Activated CD8-positive, alpha-beta memory T cell treated with anti-CD3 and anti-CD28 coated beads, Interleukin-2, amount 10 ng/mL, durations not matched to agents 7 days and 5 days (primary cell): Measurements from ENCODE around the gene SLC12A8. TPM values are rescaled to one million over a fixed set of nuclear protein-coding genes. Genes with fewer than 3 reads are reported as not detected.

Experiments
- ATAC-seq: fragments of 150-1000 bp; cut with Tn5 transposase; one replicate; pipeline ENCODE4 v1.10.0; 2021; ENCODE audit warnings: moderate library complexity
- CTCF ChIA-PET: fragments of 350-600 bp; sonication (Branson Sonifier 250); formaldehyde crosslinking; loops from one replicate; lab custom pipeline; 2021; ENCODE audit warnings: antibody characterized with exemption; lab: Charles Lee
- DNase-seq: peaks from one replicate; pipeline ENCODE4 v3.0.0-alpha.2; 2020
- H3K27ac Mint-ChIP-seq: one replicate; pipeline ENCODE4 v1.8.0; 2021; ENCODE audit warnings: mild to moderate bottlenecking, mixed read lengths
- H3K27me3 Mint-ChIP-seq: one replicate; pipeline ENCODE4 v1.8.0; 2021; ENCODE audit warnings: mixed read lengths
- H3K36me3 Mint-ChIP-seq: one replicate; pipeline ENCODE4 v1.8.0; 2021; ENCODE audit warnings: mild to moderate bottlenecking, mixed read lengths
- H3K4me1 Mint-ChIP-seq: one replicate; pipeline ENCODE4 v1.8.0; 2021; ENCODE audit warnings: mixed read lengths
- H3K4me3 Mint-ChIP-seq: one replicate; pipeline ENCODE4 v1.8.0; 2021; ENCODE audit warnings: mild to moderate bottlenecking, moderate library complexity, mixed read lengths
- H3K9me3 Mint-ChIP-seq: one replicate; pipeline ENCODE4 v1.8.0; 2022; ENCODE audit warnings: low read depth, mixed read lengths
- microRNA-seq: library from miRNA; unstranded; fragments of <30 nt; microRNA quantifications from one replicate; pipeline ENCODE4 v1.2.0, GENCODE V29; 2022
- total RNA-seq, 2 experiments: library from RNA; stranded (reverse); gene quantifications; one replicate each; pipeline ENCODE4 v1.2.3, GENCODE V29; 2021

The SLC12A8 gene
- total RNA-seq, 2 experiments from 2014 or later, result 1.3 to 4.3 TPM

DNA sequence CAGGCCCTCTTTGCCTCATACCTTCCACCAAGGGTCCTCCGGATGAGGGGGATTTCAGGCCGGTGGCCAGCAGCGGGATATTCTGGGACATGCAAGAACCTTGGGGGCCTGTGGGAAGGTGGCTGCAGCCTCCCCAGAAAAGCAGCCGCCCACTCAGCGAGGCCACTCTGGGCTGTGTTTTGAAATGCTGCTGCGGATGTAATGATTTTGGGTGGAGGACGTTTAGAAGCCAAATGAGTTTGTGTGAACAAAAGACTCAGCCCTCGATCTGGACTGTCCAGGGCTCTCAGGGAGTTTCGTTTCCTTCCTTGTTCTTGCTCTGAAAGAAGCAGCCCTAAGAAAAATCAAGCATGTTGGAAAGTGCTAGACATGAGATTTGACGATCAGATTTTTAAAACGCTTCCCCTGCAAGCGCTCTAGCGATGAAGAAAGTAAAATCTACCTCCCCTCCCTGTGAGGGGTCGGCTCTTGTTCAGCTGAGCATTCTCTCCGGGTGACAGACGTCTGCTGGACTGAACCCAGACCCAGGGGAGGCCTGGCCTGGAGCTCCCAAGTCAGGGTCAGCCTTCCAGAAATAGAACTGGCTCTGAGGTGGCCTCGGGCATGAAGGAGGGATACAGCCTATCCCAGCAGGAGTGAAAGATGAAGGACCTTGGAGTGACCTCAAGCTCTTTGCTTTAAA is 169.7 kb downstream of the SLC12A8 start:
- Mint-ChIP-seq H3K4me3 (no peak overlapping the region), H3K4me1 (peaks cover 5% of the 10 kb centered on the region), H3K36me3 (peaks cover 46% of the 10 kb centered on the region), H3K9me3 (peaks cover 7% of the 10 kb centered on the region), H3K27me3 (peaks cover 2% of the 10 kb centered on the region), H3K27ac (no peak overlapping the region)
- DNase-seq, result no peak
- no peak for ATAC-seq
- CTCF ChIA-PET, result no interaction called here

DNA sequence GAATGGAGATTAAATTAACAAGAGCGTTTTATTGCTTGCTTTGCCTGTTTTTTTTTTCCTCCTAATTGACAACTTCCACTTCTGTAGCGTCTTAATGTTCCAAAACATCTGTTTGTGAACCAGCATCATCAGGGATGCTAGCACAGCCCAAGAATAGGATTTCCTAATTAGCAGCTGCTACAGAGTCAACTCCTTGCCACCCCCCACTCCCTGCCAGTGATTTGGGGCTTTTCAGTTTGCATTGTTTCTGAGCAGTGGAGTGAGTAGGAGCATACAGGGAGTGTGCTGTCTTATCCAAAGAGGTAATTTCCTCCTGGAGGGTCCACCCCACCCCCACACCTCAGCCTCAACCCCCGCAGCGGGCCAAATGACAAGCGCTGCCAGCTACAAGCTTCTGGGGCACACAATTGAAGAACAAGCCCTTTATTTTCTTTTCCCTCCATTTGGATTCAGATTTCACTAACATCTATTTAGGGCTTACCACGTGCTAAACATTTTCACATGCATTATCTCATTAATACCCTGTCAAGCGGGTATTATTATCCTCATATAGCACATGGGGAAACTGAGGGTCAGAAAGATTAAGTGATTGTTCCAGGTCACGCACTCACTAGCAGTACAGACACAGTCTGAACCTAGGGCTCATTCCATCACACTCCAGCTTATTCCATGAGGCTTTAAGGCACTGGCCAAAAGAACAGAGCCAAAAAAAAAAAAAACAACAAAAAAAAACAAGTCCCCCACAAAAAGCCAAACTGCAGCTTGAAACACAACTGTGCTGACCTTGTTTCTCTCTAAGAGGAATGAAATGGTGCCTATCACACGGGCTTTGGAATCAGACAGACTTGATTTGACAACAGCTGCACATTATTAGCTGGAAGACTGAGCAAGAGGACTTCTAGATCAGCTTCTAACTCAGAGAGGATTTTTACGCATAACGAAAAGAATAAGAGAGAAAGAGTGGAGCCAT is 173.1 kb downstream of the SLC12A8 start:
- no peak overlapping the region for H3K4me3 Mint-ChIP-seq

DNA sequence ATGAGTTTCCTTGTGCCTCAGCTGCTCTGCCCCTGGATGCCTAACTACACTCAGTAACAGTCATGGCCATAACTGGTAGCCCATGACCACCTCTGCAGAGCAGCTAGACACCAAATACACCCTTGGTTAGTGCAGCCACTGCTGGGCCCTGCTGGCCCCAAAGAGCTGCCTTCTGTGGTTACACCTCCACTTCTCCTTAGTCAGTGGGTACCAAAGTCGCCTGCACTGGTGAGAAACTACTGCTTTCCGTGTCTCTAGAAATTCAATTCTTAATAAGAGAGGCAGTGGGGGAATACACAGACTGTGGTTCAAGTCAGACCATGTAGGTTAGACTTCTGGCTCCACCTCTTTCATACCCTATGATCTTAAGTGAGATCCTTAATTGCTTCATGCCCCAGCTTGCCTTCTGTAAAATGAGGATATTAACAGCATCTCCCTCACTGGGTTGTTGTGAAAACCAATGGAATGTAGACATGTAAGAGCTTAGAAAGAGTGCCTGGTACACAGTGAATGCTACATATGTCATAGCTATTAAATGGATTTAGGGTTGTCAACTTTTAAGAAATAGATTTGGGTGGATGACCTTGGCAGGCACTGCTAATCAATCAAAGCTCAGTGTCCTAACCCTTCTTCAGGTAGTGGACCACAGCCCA is 174.9 kb downstream of the SLC12A8 start:
- Mint-ChIP-seq H3K9me3 (peaks cover 22% of the 10 kb centered on the region), H3K4me3 (no peak overlapping the region), H3K36me3 (peaks cover 67% of the 10 kb centered on the region), H3K27me3 (peaks cover 2% of the 10 kb centered on the region), H3K27ac (no peak overlapping the region), H3K4me1 (peaks cover 23% of the 10 kb centered on the region)
- ATAC-seq, result no peak
- DNase-seq, result no peak
- CTCF ChIA-PET, result interaction anchor here (0.6 to 2.1 kb wide), 4 partner anchors 10 to 102 kb away, joined by 3 to 5 read pairs (median 4); no protein-coding TSS in a partner anchor

More for the DNA sequence above, 173.1 kb downstream of the SLC12A8 start:
- Mint-ChIP-seq H3K36me3 (peaks cover 59% of the 10 kb centered on the region), H3K4me1 (peaks cover 14% of the 10 kb centered on the region), H3K27ac (no peak overlapping the region), H3K9me3 (peaks cover 18% of the 10 kb centered on the region), H3K27me3 (peaks cover 2% of the 10 kb centered on the region)
- ATAC-seq, result no peak
- no peak for DNase-seq
- CTCF ChIA-PET, result interaction anchor here (2.1 kb wide), 2 partner anchors 8 to 12 kb away, joined by 5 to 6 read pairs; no protein-coding TSS in a partner anchor

DNA sequence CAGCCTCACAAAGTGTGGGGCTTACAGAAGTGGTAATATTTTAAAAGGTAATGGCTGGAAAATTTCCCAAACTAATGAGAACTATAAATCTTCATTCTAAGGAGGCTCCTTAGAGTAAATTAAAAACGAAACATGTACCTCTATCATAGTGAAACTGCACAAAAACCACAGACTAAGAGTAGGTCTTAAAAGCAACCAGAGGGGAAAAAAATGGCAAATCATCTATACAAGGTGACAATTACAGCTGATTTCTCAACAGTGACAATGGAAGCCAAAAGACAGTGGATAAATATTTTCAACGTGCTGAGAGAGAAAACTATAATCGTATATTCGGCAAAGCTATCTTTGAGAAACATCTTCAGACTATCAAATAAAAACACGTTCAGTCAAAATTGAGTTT is 177.3 kb downstream of the SLC12A8 start:
- Mint-ChIP-seq H3K9me3 (peaks cover 25% of the 10 kb centered on the region), H3K27ac (peak overlapping the region; percentile 38), H3K27me3 (peaks cover 2% of the 10 kb centered on the region), H3K4me1 (peaks cover 32% of the 10 kb centered on the region), H3K4me3 (no peak overlapping the region), H3K36me3 (peaks cover 67% of the 10 kb centered on the region)
- DNase-seq, result no peak
- ATAC-seq, result peak; percentile 97
- CTCF ChIA-PET, result interaction anchor here (1.8 kb wide), 1 partner anchor 11 kb away, joined by 5 read pairs; no protein-coding TSS in a partner anchor

DNA sequence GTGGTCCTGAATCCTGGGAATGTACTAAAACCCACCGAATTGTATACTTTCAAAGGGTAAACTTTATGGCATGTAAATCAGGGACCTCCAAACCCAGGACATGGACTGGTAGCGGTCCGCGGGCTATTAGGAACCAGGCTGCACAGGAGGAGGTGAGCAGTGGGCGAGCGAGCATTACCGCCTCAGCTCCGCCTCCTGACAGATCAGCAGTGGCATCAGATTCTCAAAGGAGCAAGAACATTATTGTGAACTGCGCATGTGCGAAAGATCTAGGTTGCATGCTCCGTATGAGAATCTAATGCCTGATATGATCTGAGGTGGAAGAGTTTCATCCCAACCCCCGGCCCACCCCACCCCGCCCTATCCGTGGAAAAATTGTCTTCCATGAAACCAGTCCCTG is 178.9 kb downstream of the SLC12A8 start:
- H3K36me3 Mint-ChIP-seq, result peaks cover 67% of the 10 kb centered on the region

DNA sequence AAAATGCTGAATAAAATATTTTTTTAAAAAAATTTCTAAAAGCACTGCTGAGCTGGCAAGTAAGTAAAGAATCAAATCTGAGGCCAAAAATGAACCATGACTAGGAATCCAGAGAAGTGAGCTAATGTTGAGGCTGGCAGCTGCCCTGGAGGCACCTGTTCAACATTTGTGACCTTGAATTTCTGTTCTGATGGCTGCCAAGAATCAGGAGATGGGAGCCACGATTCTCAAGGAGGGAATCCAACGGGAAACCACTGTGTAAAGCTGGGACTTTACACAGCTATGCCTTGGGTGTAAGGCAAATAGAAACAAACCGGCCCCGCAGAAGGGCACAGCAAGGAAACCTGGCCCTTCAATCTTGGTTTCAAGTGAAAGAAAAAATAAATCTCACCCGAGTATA is 179.4 kb downstream of the SLC12A8 start:
- H3K4me1 Mint-ChIP-seq, result peaks cover 44% of the 10 kb centered on the region
- DNase-seq, result no peak
- H3K4me3 Mint-ChIP-seq, result no peak overlapping the region
- H3K9me3 Mint-ChIP-seq, result peaks cover 18% of the 10 kb centered on the region
- H3K27me3 Mint-ChIP-seq, result no peaks in the 10 kb centered on the region
- H3K36me3 Mint-ChIP-seq, result peaks cover 69% of the 10 kb centered on the region
- no peak overlapping the region for H3K27ac Mint-ChIP-seq
- ATAC-seq, result no peak
- CTCF ChIA-PET, result interaction anchor here (1.3 kb wide), 1 partner anchor 14 kb away, joined by 3 read pairs; no protein-coding TSS in a partner anchor

More for the DNA sequence above, 178.9 kb downstream of the SLC12A8 start:
- Mint-ChIP-seq H3K27me3 (no peaks in the 10 kb centered on the region), H3K9me3 (peaks cover 18% of the 10 kb centered on the region), H3K4me3 (no peak overlapping the region), H3K27ac (no peak overlapping the region), H3K4me1 (peaks cover 39% of the 10 kb centered on the region)
- CTCF ChIA-PET, result interaction anchor here (1.3 kb wide), 1 partner anchor 15 kb away, joined by 3 read pairs; no protein-coding TSS in a partner anchor
- ATAC-seq (no peak), DNase-seq (no peak)

DNA sequence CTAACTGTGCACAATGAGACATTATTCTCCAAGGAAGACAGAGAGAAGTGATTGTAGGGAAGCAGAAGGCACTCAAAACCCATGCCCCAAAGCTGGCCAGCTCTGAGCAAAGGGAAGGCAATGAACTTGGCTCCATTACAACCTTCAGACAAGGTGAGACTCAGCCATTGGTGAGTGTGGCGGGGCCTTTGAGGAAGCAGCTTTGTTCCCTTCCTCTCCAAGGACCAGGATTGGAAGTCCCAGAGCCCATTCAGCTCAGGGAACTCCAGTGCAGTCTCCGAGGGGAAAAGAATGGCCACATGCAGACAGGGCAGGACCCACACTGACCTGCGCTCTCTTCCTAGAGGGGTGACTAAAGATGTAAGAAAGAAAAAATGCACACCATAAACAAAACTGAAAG is 179.9 kb downstream of the SLC12A8 start:
- CTCF ChIA-PET, result interaction anchor here (1.3 kb wide), 1 partner anchor 14 kb away, joined by 3 read pairs; no protein-coding TSS in a partner anchor
- Mint-ChIP-seq H3K27ac (no peak overlapping the region), H3K4me1 (peaks cover 45% of the 10 kb centered on the region), H3K36me3 (peaks cover 69% of the 10 kb centered on the region), H3K9me3 (peaks cover 16% of the 10 kb centered on the region), H3K27me3 (no peaks in the 10 kb centered on the region), H3K4me3 (no peak overlapping the region)
- ATAC-seq, result no peak
- DNase-seq, result no peak

Small RNAs within 50 kb of the gene (microRNA-seq; reads per million reads assigned to microRNA genes)
- gene MIR5092, result not detected

Other genes with a start within 250 kb of the SLC12A8 start
- 10 to 100 TPM; 38.5 to 75.6 TPM for gene HEG1, start 156.8 kb downstream of the SLC12A8 start, total RNA-seq
- 10 to 100 TPM; 29.6 to 39.0 TPM for gene ZNF148, start 162.6 kb upstream of the SLC12A8 start, total RNA-seq